HS-27A (cell line): ENCODE data around the gene TNS3.
A peak's percentile ranks its signal among the peaks of the same experiment; 100 is the strongest.
"Not testable (repeated sequence)": the region's sequence is repeated elsewhere in the genome, so short reads cannot be mapped to it uniquely, and the experiment has no call there.

ENCODE experiments used
- DNase-seq: peaks from one replicate; pipeline ENCODE4 v3.0.0-alpha.2; 2012; ENCODE audit warnings: low read depth, missing footprints

Gene TNS3

DNA sequence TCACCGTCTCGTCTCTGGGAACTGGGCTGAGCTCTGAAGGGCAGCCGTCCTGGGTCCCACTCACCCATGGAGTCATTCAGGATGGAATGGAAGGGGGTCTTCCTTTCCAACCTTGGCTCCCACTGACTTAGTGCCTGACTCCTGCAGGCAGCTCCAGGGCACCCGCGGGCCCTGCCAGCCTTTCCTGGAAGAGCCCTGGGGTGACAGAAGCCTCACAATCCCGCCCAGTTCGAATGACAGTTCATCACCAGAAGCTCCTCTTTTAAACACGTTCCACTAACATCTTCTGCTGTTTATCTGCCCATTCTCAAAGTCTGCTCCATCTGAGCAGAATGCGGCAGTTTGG, 110.6 kb downstream of the TNS3 start:
- no peak for DNase-seq

DNA sequence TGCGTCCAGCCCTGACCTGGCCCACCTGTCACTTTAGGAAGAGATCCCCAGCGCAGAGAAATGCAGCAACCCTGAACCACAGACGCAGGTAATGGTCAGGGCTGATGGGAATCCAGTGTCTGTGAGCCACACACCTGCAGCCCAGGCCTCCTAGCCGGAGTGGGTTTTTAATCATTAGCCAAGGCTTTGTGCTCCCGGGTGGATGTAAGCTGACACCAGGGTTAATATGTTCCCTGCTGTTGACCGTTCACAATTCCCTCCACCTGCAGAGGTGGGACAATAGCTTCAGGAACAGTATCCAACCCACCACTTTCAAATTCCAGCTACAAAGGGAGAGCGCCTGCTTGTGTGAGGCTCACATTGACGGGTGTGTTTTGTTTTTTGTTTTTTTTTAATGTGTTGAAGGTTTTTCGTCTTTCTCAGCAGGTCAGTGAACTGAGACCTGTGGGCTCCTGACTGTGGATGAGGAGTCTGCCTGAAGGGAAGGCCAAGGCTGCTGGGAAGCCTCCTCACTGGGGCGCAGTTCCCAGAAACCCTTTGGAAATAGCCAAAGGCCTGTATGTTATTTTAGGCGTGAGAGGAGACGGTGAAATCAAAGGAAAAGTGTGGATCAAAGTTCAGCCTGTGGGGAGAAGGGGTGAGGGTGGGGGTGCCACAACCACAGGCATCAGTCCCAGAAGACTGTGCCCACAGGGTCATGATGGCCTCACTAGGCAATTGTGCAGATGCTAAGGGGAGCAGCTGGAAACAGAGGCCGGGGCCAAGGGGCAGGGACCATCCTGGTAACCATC, 111.1 kb downstream of the TNS3 start:
- no peak for DNase-seq

DNA sequence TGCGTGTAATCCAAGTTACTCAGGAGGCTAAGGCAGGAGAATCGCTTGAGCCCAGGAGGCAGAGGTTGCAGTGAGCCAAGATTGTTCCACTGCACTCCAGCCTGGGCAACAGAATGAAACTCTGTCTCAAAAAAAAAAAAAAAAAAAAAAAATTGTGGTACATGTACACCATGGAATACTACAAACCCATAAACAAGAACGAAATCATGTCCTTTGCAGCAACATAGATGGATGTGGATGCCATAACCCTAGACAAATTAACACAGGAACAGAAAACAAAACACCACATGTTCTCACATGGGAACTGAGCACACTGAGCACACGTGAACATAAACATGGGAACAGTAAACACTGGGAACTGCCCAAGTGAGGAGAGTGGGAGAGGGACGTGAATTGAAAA, 112.1 kb downstream of the TNS3 start:
- not testable (repeated sequence) for DNase-seq

DNA sequence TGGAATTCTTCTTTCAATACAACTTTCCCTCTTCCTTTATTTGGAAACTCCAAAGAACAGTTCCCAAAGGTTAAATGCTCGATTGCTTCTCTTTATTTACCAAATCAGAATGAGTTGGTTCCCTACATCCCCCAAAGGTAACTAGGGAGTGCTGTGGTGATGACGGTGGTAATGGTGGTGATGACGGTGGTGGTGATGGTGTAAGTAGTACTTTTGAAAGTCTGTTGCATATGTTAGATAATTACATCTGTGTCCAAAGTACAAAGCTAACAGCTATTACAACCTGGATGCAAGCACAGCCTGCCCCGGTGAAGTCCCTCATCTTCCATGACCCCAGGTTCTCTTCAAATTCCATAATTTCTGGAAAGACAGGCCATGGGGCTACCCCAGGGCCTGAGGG, 115.1 kb downstream of the TNS3 start:
- DNase-seq: no peak

DNA sequence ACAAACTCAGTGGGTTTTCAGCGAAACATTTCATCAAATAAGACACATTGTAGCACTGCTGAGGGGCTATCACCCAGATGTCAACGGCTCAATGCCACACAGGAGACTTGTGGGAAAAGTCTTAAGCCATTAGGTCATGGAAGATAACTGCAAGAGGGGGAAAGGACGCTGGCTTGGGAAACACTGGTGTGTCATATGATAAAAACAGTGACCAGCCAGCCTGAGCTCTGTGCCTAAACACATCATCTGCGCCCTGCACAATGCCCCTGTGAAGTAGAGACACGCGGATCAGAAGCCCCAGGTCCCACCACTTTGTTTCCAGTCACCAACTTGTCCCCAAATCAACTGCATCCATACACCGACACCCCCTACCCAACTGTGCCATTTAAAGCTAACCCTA, 116.7 kb downstream of the TNS3 start:
- DNase-seq: no peak

DNA sequence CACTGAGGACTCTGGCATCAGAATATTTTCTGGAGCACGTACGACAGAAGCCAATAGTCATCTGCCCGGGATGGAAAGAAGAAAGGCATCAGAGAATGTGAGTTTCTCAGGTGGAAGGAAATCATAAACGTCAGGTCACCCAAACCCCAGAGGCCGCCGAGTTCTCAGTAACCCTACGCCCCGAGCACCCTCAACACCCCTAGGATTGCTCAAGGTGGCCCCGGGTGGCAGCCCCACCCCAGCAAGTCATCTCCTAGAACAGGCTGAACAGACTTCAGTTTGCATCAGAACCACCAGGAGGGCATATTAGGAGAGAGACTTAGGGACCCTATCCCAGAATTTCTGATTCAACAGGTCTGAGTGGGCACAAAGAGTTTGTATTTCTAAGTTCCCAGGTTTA, 117.6 kb downstream of the TNS3 start:
- DNase-seq: no peak

DNA sequence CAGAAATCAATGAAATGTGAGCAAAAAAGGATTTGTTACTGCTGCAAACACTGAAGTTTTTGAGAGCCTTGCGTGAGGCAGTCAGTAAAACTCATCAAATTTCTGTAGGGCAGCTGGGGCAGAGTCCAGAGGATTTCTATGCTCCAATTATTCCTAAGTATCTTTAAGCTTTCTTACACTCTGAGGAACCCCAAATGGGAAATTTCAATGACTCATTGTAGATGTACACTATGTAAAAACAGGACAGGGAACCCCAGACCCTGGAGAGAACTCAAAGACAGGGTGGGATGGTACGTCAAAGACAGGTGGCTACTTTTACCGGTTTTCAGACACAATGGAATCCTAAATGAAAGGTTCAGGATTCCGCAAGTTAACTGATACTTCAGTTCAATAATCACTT, 120.2 kb downstream of the TNS3 start:
- no peak for DNase-seq

DNA sequence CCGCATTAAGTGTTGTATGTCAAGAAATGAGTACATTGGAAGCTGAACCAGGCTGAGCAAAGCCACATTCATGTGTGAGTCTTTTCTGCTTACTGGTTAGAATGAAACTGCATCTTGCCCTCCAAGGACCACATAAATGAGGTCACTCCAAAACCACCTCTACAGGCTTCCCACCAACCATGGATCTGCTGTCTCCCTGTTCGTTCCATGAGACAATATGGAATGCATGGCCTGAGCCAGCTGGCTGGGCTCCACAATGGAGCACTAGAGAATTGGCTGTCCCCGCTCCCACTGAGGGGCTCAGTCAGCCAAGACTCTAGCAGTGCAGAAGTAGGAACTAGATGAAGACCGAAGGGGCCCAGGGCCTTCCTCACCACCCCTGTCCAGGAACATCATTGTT, 120.8 kb downstream of the TNS3 start:
- DNase-seq: no peak

DNA sequence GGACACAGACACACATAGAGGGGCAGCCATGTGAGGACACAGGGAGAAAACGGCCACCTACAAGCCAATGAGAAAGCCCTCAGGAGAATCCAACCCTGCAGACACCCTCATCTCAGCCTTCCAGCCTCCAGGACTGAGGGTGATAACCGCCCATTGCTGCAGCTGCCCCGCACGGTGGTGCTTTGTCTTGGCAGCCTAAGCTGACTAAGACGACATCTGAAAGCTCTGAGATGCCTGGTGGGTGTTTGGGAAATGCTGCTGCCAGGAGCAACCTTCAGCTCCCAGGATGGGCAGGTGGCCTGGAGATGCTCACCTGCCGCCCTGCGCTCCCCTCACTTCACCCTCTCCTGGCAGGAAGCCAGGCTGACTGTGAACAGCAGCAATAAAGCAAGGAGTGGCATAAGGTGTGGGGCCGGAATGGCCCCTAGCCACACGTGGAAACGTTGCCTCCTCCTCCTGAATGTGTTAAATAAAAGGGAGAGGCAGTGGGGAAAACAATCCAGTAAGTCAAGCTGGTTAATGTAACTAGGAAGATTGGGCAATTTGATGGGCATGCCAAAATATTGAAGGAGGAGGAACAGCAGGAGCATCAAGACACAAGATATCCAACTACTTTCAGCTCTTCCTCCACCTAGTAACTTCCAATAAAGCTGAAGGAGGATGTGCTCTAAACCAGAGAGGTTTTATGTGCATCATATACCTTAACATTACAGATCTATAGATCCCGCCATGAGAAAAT, 121.5 kb downstream of the TNS3 start:
- no peak for DNase-seq

DNA sequence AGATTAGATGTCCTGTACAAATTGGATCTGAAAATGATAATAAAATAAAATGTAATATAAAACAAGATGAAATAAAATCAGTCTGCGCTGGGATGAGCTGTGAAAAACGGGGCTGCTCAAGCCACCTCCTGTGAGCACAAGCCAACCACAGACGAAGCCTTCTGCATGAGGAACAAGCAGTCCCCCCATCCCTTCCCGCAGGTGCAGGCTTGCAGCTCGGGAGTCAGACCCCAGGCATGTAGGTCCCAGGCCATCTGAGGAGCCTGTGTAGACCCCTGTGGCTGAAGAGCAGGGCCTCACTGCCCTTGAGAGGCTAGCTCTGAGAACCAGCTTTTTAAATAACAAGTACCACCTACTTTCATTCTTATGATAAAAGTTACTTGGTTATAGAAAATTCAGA, 123.4 kb downstream of the TNS3 start:
- DNase-seq: no peak

DNA sequence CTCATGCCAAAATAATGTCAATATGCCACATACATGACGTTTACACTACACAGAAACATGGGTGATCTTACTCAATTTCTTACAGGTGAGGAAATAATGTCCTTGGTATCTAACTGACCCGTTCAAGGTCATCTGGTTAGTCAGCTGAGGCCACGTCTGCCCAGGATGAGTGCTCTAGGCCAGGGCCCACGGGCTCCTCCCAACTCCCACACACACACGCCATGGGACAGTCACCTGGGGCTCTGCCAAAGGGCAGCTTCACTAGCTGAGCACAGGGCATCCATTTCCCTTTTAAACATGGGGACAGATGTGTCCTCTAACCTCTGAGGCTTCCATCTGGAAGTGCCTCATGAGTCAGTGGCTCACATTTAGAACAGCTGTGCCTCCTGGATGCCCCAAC, 123.9 kb downstream of the TNS3 start:
- peak; percentile 43 for DNase-seq

DNA sequence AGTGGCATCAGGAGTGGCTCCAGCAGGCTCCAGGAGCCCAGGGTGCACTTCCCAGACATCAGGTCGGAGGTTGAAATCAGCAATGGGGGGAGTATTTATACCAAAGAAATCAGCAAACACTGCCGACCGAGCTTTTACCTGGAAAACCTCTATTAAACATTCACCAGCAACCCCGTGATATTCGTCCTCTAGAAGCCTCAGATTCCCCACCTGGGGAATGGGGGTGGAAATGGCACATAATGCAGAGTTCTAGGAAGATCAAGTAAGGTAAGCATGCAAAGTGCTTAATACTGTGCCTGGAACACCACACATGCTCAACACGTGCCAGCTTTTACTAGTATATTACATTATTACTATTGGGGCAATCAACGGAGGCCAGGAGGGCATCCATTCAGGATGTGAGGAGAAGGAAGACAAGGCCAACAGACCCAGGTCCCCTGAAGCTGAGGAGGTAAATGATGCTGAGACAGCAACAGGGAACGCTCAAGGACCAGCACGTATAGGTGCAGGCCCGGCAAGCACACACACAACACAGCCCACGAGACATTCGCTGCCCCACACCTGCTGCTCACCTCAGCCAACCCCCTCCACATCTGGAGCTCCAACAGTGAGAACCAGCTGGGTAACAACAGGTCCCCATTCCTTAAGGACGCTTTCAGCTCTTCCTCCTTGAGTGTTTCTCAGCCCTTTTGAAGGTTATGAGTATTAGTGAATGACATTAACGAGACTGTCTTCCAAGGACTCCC, 125.5 kb downstream of the TNS3 start:
- DNase-seq: no peak

DNA sequence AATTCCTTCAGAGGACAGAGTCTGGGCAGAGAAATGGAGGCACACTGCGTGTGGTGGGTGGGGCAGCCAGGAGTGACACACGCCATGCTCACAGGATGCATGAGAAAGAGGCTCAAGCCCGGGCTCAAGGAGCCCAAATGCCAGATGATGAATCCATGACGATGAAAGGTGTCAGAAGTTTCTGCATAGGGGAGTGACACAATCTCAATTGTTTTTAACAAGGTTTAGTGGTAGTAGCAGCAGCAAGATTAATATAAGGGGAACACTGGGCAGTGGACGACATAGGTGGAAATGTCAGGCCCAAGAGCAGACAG, 126.1 kb downstream of the TNS3 start:
- DNase-seq: no peak

DNA sequence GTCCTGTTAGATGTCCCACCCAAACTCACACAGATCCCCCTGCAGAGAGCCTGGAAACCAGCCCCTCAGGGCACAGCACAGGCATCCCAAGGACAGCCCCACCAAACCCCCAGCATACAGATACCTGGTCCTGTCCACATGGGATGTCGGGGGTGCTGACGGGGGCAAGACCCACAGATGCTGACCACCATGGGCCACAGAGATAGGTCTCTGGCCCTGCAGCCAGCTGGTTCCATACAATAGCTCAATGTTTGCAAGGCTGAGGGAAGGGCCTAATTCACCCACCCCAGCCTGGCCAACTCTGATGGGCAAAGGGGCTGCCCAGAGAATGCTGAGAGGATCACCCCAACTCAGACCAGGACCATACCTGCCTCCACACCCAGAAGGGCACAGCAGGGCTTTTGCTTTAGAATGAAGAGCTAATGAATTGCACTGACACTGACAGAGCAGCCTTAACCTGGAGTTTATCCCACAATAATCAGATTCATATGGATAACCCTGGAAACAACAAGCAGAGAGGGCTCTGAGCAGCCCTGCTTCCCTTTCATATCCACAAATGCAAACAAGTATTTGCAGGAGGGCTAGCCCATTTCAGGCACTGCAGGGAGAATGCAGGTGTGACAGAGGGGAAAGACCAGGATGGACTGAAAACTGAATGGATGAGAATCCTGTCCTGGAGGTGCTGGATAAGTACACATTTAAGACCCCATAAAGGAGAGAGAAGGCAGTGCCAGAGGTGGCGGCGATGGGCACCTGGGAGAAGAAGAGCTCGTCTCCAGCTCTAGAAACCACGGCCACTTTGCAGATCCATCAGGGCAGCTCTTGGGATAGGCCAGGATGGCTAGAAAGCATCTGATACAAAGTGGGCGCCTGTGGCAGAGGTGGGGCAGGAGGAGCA, 126.7 kb downstream of the TNS3 start:
- DNase-seq: no peak

DNA sequence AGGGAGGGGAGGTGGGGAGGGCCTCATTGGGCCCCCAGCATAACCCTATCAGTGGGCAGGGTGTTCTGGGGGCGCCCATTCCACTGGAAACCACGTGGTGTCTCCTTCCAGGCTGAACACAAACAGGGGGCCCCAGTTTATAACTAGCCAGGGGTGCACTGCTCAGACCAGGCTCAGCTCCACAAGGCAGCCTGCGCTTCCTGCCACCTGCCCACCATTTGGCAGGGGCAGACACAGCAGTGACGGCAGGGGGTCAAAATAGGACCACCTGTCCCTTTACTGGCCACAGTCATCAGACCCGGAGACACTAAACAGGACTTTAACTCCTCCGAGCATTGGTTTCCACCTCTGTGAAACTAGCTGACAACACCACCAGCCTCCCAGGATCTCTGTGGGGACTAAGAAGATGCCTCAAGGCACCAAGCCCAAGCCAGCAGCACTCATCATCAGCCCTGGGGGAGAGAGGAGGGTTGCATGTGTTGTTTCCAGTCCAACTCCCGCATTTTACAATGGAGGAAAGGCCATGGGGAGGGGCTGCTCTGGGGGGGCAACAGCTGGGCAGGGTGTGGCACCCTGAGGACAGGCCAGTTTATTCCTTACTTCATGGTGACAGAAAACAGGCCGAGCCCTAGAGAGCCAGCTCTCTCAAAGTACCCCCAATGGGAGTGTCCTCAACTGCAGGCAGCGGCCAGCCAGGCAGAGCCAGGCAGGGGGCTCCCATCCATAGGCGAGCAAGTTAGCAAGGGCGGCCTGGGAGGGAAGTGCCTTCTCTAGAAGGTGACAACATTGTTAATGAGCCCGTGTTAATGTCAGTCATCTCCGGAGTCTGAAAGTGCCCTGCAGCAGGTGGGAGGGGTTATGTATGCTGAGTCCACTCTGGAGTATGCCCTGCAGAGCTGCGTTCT, 127.6 kb downstream of the TNS3 start:
- no peak for DNase-seq

DNA sequence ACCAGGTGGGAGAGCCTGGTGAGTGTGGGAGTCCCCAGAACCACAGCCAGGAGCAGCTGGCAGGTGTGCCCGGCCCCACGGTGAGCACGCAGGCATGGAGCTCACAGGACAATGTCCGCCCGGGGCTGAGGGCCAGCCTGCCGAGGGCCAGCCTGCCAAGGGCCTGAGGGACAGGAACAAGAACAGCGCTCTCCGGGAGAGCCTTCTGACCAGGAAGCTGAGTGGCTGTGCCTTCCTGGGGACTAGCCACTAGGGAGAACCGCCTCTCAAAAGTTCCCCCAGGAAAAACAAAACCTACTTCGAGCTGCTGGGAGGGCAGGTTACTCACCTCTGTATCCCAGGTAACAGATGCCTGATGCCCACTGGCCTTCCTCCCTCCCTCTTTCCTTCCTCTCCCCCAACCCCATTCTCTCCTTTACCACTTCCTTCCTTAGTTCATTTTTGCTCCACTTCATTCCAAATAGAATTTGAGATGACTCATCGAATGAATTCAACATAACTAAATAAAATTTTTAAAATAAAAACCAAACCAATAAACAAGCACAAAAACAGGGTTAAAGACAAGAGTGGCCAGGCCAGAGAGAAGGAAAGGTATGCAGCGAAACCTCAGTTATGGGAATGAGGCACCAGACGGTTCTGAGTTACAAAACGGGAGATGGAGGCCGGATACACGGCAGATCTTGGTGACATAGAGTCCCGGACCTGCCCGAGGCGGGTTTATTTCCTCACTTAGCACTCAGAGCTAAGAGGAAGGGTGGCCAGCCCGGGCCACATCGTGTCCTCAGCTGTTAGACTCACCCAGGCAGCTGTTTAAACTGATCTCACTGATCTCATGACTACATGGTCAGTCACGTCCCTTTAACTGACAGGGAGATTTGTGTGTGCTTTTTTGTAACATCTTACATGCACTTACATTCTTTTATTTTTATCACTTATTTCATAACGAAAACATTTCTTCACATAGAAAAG, 128.5 kb downstream of the TNS3 start:
- DNase-seq: peak; percentile 52

DNA sequence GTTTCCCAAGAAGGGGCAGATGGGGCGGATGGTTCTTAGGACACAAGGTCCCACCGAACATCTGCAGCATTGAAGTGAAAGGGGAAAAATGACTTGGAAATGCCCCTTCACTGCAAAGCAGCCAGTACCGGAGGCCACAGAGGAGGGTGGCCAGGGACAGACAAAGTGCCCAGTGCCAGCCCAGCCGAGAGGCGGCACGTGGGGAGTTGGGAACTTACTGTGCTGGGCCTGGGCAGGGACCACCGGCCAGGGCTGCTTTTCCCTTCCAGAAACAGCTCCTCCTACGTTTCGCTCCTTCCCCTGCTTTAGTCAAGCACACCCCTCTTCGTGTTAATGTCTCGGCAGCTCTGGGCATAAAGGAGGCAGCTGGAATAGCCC, 129.2 kb downstream of the TNS3 start:
- DNase-seq: no peak

DNA sequence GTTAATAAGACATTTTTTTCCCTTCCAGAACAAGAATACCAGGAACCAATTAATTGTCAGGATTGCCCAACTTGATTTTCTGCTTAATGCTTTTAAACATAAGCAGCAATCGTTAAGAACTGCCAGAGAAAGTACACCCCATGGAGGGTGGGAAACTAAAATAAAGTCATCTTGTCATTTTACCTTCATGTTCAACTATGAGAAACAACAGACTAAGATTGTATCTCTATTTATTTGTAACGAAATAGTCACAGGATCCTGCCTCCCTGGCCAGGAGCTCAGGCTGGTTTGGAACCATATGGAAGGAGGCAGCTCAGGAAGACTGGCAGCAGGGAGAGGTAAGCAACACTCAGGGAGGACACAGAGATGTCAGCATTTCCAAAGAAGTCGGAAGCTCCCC, 129.6 kb downstream of the TNS3 start:
- no peak for DNase-seq

DNA sequence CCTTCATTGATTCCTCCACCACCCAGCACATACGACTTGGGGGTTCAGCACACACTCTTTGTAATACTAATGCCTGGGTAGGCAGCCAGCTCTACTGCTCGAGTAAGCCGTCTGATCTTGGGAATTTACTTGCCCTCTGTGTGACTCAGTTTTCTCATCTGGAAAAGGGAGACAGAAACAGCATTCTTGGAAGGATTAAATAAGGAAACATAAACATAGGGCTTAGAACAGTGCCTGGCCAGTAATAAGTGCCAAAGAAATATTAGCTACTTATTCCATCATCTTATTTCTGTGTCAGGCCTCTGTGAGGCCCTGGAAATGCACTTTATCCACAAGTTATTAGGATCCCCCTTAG, 130.1 kb downstream of the TNS3 start:
- DNase-seq: no peak
